Gastroesophageal sphincter (tissue), 4 donors: Measurements from ENCODE around the gene MED27. TPM values are rescaled to one million over a fixed set of nuclear protein-coding genes. Genes with fewer than 3 reads are reported as not detected.

ENCODE experiments used
- ATAC-seq: fragments of 150-250 bp; one replicate; pipeline ENCODE4 v1.9.1; 2016; ENCODE audit warnings: mild to moderate bottlenecking, moderate library complexity
- H3K27ac ChIP-seq, 4 donors: fragments of 200-600 bp; sonication (generic) in 3 of 4; 1 replicate in 3 of 4; 2 replicates in 1 of 4; pipeline ENCODE4 v1.5.1; 2016 to 2019
- H3K27me3 ChIP-seq: fragments of 200-600 bp; sonication (generic); one replicate; pipeline ENCODE4 v1.5.1; 2019
- H3K36me3 ChIP-seq, 2 donors: fragments of 200-600 bp; sonication (generic); one replicate each; pipeline ENCODE4 v1.5.1; 2019; ENCODE audit warnings: control low read depth in 1 of 2
- H3K4me1 ChIP-seq, 3 donors: fragments of 200-600 bp; sonication (generic); 1 replicate in 2 of 3; 2 replicates in 1 of 3; pipeline ENCODE4 v1.5.1; 2016 to 2019; ENCODE audit warnings: control low read depth in 2 of 3
- H3K4me3 ChIP-seq, 2 donors: fragments of 200-600 bp; sonication (generic); one replicate each; pipeline ENCODE4 v1.5.1; 2019; ENCODE audit warnings: mild to moderate bottlenecking in 1 of 2, moderate library complexity in 1 of 2
- H3K9me3 ChIP-seq, 3 donors: fragments of 200-600 bp; sonication (generic); one replicate each; pipeline ENCODE4 v1.5.1; 2017 to 2019; ENCODE audit warnings: control low read depth in 2 of 3
- EP300 ChIP-seq: sonication (generic); formaldehyde crosslinking; IDR thresholded peaks from one replicate; pipeline ENCODE4 v1.6.1; 2017; ENCODE audit warnings: antibody characterized with exemption, mild to moderate bottlenecking
- POLR2A ChIP-seq, 2 donors: fragments of 450-650 bp; IDR thresholded peaks; one replicate each; pipeline ENCODE4 v1.6.1; 2017; ENCODE audit warnings: antibody characterized with exemption in 2 of 2, mild to moderate bottlenecking in 2 of 2, moderate library complexity in 1 of 2
- POLR2AphosphoS5 ChIP-seq: sonication (generic); formaldehyde crosslinking; IDR thresholded peaks from one replicate; pipeline ENCODE4 v1.6.1; 2017; ENCODE audit warnings: antibody characterized with exemption
- WGBS, 2 donors: methylation state at CpG; one replicate each; pipeline ENCODE4 v1.1.5; 2018; ENCODE audit warnings: low coverage in 1 of 2; 5-methylcytosine and 5-hydroxymethylcytosine counted together
- total RNA-seq, 4 donors: library from RNA; depleted of rRNA; stranded (reverse); fragments of >200 nt; gene quantifications; one replicate each; pipeline ENCODE4 v1.1.0, GENCODE V29; 2016
- TF ChIP-seq, protein P1 (sequence below), 4 experiments: fragments of 200-600 bp in 2 of 4; fragments of 450-650 bp in 2 of 4; sonication (generic) in 1 of 4; IDR thresholded peaks; one replicate each; pipeline ENCODE4 v1.5.1; 2017 to 2019; ENCODE audit warnings: antibody characterized with exemption in 4 of 4, mild to moderate bottlenecking in 2 of 4, moderate library complexity in 2 of 4

MED27 gene
- total RNA-seq, 4 donors from 2014 or later, result 13.2 to 21.0 (median 13.9) TPM

GRCh38 chr9:131862261-131862660 is 217.4 kb downstream of the MED27 start:
- H3K36me3 ChIP-seq, result peaks cover 0 to 48% of the 10 kb centered on the region in 2 donors
- 82 to 96% methylated on average over 5 to 15 of the region's 18 CpGs for WGBS, 2 donors
- H3K9me3 ChIP-seq, result no peaks in the 10 kb centered on the region
- no peak overlapping the region for H3K27ac ChIP-seq
- no peaks in the 10 kb centered on the region for H3K4me1 ChIP-seq
- no peak overlapping the region for H3K4me3 ChIP-seq
- H3K27me3 ChIP-seq, result no peaks in the 10 kb centered on the region
- TF ChIP-seq, protein P1, sequence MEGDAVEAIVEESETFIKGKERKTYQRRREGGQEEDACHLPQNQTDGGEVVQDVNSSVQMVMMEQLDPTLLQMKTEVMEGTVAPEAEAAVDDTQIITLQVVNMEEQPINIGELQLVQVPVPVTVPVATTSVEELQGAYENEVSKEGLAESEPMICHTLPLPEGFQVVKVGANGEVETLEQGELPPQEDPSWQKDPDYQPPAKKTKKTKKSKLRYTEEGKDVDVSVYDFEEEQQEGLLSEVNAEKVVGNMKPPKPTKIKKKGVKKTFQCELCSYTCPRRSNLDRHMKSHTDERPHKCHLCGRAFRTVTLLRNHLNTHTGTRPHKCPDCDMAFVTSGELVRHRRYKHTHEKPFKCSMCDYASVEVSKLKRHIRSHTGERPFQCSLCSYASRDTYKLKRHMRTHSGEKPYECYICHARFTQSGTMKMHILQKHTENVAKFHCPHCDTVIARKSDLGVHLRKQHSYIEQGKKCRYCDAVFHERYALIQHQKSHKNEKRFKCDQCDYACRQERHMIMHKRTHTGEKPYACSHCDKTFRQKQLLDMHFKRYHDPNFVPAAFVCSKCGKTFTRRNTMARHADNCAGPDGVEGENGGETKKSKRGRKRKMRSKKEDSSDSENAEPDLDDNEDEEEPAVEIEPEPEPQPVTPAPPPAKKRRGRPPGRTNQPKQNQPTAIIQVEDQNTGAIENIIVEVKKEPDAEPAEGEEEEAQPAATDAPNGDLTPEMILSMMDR (IDR thresholded peaks at IDR 0.05), result no peak
- TF ChIP-seq EP300 (no peak), POLR2A (IDR thresholded peaks at IDR 0.05) (no peak), POLR2AphosphoS5 (no peak)
- no peak for ATAC-seq

DNA sequence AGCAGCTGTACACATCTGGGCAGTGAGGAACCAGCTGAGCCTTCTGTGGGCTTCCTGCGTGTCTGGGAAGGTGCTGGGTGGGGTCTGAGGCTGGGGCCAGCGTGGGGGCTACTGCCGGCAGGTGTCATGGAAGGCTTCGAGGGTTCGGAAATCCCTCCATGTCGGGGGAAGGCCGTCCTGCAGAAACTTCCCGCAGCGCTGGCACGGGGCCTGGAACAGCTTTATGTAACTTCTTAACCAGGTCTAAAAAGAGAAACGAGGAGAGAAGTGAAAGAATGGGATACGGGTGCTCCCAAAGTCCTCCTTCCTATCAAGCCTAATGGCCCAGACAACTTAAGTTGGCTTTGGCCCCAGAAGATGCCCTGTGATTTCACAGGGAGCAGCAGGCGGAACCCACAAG is 219.2 kb downstream of the MED27 start:
- no peak overlapping the region for H3K27ac ChIP-seq
- H3K9me3 ChIP-seq, result no peaks in the 10 kb centered on the region
- H3K36me3 ChIP-seq, result peaks cover 0 to 48% of the 10 kb centered on the region in 2 donors
- no peak overlapping the region for H3K4me3 ChIP-seq
- no peaks in the 10 kb centered on the region for H3K27me3 ChIP-seq
- no peaks in the 10 kb centered on the region for H3K4me1 ChIP-seq
- TF ChIP-seq POLR2A (IDR thresholded peaks at IDR 0.05) (no peak), EP300 (no peak), POLR2AphosphoS5 (no peak)
- ATAC-seq, result no peak
- whole genome bisulfite sequencing, 2 donors, result 90 to 92% methylated on average over 4 to 11 of the region's 13 CpGs

DNA sequence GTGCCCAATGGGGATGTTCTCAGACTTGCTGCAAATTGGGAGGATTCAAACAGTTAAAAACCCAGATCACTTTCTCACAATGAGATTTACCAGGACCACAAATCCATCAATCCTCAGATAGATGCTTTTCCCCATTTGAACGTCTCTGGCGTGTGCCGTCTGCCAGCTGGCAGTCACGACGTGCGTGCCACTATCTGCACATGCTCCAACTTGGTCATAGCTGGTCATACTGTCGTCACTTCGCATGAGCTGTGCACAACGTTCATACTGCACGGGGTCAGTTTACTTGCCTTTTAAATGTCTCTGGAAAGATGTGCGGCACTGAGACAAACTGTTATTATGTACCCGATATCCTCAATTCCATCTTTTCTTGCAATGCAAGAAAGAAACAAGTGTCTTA is 221.5 kb downstream of the MED27 start:
- H3K4me3 ChIP-seq, result no peak overlapping the region
- 63 to 70% methylated on average over 12 of the region's 12 CpGs for WGBS, 2 donors
- TF ChIP-seq POLR2A (IDR thresholded peaks at IDR 0.05) (no peak), EP300 (no peak), POLR2AphosphoS5 (no peak)
- TF ChIP-seq, protein P1 (IDR thresholded peaks at IDR 0.05), result no peak
- H3K4me1 ChIP-seq, result no peaks in the 10 kb centered on the region
- no peak for ATAC-seq
- H3K9me3 ChIP-seq, result no peaks in the 10 kb centered on the region
- no peak overlapping the region for H3K27ac ChIP-seq
- peaks cover 0 to 41% of the 10 kb centered on the region in 2 donors for H3K36me3 ChIP-seq
- H3K27me3 ChIP-seq, result no peaks in the 10 kb centered on the region

GRCh38 chr9:131856105-131856504 is 223.6 kb downstream of the MED27 start:
- no peak for TF ChIP-seq POLR2AphosphoS5
- no peak for TF ChIP-seq POLR2A (IDR thresholded peaks at IDR 0.05)
- TF ChIP-seq, protein P1 (IDR thresholded peaks at IDR 0.05), result no peak
- no peak for TF ChIP-seq EP300
- Histone ChIP-seq H3K27me3 (no peaks in the 10 kb centered on the region), H3K27ac (no peak overlapping the region), H3K4me1 (no peaks in the 10 kb centered on the region), H3K36me3 (peaks cover 0 to 20% of the 10 kb centered on the region in 2 donors), H3K4me3 (no peak overlapping the region), H3K9me3 (no peaks in the 10 kb centered on the region)
- ATAC-seq, result no peak
- 83 to 85% methylated on average over 4 to 12 of the region's 21 CpGs for WGBS, 2 donors

DNA sequence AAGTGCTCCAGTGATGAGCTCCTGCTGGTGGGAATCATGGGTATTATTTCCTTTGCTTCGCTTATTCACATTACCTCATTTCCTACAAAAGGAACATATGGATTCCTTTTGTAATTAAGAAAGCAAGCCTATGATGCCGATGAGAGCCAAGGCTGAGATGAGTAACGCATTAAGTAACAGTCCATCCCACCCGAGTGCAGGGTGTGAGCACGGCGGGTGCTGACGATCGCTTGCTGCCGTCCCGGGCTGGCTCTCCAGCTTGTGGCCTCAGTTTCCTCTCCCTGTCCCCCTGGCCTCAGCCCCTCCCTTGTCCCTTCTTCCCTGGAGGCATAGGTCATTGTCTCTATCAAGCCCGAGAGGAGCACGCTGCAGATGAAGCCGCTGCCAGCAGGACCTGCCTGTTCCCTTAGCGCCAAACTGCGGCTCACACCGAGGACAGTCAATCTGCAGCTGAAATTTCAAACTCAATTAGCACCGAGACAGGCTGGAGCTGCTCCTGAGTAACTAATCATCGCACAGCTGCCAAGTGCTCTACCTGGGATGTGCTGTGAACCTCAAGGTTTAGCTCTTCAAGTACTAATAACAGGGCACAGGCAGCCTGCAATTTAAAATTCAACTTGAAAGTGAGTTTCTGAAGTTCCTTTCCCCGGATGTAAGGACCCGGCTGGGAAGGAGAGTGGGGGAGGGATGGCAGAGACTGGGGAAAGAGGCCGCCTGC is 224.6 kb downstream of the MED27 start:
- Histone ChIP-seq H3K36me3 (peaks cover 0 to 10% of the 10 kb centered on the region in 2 donors), H3K4me3 (no peak overlapping the region), H3K27me3 (no peaks in the 10 kb centered on the region), H3K27ac (no peak overlapping the region), H3K4me1 (no peaks in the 10 kb centered on the region), H3K9me3 (no peaks in the 10 kb centered on the region)
- no peak for TF ChIP-seq EP300
- TF ChIP-seq, protein P1 (IDR thresholded peaks at IDR 0.05), result no peak
- TF ChIP-seq POLR2A (IDR thresholded peaks at IDR 0.05), result no peak
- no peak for TF ChIP-seq POLR2AphosphoS5
- 29 to 32% methylated on average over 5 to 10 of the region's 21 CpGs for WGBS, 2 donors
- no peak for ATAC-seq
